Activated CD4-positive, alpha-beta T cell treated with anti-CD3 and anti-CD28 coated beads for 1 hour (primary cell): Measurements from ENCODE around the gene PDE4DIP.
A peak's percentile ranks its signal among the peaks of the same experiment; 100 is the strongest.
"Not testable (repeated sequence)": the region's sequence is repeated elsewhere in the genome, so short reads cannot be mapped to it uniquely, and the experiment has no call there.

Experiments
- DNase-seq: peaks from one replicate; pipeline ENCODE4 v3.0.0-alpha.2; 2020

The PDE4DIP gene

DNA sequence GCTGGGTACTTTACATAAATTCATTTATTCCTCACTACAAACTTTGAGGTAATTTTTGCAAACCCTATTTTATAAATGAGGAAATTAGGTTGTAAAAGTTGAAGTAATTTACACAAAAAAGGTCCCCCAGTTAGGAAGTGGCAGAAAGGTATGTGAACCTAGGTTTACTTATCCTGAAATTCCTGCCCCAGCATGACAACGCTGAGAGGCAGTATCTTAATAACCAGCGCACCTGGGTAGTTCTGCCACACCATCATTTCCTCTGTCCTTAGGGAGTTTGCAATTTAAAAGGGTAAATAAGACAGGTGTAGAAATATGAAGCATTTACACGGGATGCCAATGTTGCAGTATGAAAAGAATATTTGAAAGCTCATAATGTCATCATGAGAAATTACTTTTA lies 79.6 kb downstream of the PDE4DIP start:
- not testable (repeated sequence) for DNase-seq

DNA sequence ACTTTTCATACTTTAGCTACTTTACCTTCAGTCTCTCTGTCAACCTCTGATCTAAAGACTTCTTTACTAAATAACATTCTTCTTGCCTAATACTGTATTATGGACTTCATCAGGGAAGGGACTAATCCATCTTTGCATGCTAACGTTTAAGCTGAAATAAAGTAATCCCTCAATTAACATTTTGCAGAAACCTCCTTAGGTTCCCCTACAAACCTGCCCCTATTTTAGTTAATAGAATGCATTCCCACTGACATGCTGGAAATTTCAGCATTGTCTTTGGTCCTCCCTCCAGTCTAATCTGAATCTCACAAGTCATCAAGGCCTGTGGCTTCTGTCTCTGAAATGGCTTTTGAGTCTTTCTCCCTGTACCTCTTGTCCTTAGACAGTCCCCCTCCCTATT lies 83.4 kb downstream of the PDE4DIP start:
- DNase-seq: not testable (repeated sequence)

DNA sequence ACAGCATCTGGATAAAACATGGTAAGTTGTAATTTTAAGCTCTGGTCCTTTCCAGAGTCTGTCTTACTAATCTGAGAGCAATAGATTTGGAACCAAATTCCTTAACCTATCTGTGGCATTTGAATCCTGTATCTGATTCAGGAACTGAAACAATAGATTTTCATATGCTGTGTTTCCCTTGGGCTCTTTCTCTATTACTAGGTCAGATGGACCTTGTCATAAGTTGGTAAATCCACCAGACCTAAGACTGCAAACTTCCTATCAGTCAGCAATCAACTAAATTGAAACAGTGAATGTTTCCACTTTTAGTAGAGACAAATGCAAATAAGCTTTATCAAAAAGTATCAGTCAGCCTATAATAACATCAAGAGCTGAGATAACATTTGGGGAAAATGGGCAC lies 85.0 kb downstream of the PDE4DIP start:
- DNase-seq: not testable (repeated sequence)

DNA sequence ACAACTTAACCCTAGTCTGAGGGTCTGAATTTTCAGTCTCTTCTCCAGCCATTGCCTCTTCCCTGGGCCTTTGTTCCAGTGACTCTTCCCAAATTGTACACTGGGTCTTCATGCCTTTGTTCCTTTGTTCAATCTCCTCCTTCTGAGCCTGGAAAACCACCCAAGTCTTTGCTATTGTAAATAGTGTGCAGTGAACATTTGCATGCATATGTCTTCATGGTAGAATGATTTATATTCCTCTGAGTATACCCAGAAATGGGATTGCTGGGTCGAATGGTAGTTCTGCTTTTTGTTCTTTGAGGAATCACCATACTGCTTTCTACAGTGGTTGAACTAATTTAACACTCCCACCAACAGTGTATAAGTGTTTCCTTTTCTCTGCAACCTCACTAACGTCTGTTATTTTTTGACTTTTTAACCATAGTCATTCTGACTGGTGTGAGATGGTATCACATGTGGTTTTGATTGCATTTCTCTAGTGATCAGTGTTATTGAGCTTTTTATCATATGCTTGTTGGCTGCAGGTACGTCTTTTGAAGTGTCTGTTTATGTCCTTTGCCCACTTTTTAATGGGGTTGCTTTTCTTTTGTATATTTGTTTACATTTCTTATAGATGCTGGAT lies 91.3 kb downstream of the PDE4DIP start:
- DNase-seq: not testable (repeated sequence)

DNA sequence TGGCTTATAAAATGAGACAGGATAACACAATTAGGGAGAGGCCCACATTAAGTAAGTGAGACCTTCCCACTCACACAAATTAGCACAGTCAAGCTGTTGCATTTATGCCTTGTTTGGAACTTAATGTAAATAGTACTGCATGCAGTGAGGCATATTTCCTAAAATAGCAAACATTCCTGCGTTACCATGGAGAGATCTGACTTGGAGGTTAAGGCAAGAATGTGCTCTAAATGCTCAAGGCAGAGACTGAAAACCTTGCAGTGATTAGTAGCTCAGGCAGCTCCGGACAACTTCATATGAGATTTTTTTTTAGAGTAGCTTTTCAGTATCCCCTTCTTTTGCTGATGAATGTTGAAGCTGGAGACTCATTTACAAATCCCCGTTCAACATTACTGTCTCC lies 98.7 kb downstream of the PDE4DIP start:
- DNase-seq: not testable (repeated sequence)

DNA sequence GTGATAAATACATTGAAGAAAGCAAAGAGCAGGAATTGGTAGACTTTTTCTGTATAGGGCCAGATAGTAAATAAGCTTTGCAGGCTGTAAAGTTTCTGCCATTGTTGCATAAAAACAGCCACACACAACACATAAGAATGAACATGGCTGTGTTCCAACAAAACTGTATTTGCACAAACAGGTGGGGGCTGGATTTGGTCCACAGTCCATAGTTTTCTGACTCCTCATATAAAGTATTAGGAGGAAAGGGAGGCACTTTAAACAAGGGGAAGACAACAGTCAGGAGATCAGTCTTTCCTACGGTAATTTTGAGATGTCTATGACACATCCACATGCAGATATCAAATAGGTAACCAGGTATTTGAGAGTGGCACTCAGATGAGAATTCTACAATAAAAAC lies 100.9 kb downstream of the PDE4DIP start:
- not testable (repeated sequence) for DNase-seq

DNA sequence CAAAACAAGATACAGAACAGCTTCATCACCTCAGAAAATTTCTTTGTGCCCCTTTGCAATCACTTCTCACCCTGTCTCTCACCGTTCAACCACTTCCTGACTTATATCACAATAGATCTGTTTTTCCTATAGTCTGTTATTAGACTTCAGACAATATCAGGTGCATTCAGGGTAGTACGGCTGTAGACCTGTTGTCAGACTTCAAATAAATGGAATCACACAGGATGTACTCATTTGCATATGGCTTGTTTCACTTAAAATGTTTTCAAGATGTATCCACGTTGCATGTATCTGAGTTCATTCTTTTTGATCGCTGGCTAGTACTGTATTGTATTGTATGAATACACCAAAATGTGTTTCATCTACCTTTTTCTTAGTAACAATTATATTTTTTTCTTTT lies 104.5 kb downstream of the PDE4DIP start:
- DNase-seq: not testable (repeated sequence)

DNA sequence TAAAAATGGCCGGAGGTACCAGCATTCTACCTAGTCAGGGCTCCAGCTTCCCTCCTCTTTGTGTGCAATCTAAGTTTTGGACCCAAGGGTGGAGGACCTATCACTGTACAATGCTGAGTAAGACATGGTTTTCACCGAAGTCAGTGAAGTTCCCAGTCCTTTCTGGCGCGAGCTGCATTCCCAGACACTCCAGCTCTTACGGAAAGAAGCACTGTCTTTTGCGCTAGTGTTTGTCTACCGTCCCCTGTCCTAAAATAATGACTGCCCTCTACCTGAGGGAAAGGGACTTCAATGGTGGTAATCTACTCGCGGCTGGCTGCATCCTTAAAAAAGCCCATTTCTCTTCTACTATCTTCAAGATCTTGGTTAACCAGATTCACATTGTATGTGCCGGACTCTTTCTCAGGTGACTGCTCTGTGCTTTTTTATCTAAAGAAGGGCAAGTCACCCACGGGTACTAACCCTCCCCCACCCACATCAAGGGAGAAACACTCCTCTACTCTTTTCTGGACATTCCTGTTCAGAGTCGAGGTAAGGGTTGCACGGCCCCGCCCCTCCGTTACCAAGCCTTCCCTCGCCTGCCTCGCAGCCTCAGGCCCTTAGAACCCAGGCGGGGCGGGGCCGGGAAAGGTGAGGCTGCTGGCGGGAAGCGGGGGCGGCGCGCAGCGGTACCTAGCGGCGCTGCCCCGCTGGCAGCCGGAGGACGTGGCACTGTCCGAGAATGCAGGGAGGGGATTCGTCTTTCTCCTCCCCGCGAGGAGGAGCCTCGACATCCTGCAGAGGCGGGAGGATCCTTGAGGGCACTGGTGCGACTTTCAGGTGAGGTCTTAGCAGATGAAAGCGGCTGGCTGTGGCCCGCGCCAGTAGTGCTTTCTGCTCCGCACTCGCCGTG lies 107.4 kb downstream of the PDE4DIP start:
- DNase-seq: peak; percentile 49

DNA sequence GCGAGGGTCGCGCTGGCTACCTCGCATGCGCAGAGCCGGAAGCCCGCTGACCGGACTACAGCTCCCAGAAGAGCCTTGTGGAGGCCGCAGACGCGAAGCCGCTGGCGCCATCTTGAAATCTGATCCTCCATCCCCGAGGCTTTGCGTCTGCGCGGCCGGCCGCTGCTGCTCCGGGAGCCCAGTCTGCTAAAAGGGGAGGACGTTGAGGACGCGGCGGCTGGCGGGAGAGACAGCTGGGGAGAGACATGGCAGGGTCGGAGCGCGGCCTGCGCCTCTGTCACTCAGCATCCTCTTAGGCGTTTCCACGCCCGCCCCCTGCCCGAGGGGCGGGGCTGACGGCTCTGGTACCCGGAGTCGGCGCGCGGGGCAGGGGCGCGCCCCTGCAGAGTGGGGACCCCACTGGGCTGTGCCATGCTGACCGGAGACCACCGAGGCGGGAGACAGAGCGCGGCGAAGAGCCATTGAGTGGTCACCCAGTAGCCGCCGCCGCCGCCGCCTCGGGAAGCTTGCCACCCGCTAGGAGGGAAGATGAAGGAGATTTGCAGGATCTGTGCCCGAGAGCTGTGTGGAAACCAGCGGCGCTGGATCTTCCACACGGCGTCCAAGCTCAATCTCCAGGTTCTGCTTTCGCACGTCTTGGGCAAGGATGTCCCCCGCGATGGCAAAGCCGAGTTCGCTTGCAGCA lies 108.2 kb downstream of the PDE4DIP start:
- DNase-seq: peak; percentile 48

DNA sequence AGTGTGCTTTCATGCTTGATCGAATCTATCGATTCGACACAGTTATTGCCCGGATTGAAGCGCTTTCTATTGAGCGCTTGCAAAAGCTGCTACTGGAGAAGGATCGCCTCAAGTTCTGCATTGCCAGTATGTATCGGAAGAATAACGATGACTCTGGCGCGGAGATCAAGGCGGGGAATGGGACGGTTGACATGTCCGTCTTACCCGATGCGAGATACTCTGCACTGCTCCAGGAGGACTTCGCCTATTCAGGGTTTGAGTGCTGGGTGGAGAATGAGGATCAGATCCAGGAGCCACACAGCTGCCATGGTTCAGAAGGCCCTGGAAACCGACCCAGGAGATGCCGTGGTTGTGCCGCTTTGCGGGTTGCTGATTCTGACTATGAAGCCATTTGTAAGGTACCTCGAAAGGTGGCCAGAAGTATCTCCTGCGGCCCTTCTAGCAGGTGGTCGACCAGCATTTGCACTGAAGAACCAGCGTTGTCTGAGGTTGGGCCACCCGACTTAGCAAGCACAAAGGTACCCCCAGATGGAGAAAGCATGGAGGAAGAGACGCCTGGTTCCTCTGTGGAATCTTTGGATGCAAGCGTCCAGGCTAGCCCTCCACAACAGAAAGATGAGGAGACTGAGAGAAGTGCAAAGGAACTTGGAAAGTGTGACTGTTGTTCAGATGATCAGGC lies 108.8 kb downstream of the PDE4DIP start:
- DNase-seq: peak; percentile 8

DNA sequence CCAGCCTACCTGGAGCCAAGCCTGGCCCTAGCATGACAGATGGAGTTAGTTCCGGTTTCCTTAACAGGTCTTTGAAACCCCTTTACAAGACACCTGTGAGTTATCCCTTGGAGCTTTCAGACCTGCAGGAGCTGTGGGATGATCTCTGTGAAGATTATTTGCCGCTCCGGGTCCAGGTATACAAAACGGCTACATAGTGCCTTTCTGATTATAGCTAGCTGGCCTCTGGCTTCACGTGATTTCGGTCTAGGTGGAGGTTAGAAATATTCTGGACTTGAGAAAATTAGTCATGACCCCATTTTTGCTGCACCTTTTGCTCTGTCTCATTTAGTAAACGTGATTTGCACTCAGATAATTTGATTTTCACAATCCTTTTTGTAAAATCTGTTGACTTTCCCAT lies 109.5 kb downstream of the PDE4DIP start:
- not testable (repeated sequence) for DNase-seq

DNA sequence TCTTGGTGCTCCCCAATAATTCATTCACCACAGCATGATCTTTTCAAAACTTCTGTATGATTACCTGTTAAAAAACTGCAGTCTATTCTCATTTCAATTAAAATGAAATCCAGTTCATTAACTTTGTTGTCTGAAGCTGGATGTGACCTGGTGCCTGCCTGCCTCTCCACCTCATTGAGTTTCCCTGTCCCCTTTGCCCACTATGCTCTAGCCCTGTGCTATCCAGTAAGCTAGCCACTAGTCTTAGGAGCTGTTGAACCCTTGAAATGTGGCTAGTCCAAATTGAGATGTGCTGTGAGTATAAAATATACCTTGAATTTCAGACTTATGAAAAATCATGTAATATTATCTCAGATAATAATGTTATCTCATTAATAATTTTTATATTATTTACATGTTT lies 114.1 kb downstream of the PDE4DIP start:
- DNase-seq: not testable (repeated sequence)

DNA sequence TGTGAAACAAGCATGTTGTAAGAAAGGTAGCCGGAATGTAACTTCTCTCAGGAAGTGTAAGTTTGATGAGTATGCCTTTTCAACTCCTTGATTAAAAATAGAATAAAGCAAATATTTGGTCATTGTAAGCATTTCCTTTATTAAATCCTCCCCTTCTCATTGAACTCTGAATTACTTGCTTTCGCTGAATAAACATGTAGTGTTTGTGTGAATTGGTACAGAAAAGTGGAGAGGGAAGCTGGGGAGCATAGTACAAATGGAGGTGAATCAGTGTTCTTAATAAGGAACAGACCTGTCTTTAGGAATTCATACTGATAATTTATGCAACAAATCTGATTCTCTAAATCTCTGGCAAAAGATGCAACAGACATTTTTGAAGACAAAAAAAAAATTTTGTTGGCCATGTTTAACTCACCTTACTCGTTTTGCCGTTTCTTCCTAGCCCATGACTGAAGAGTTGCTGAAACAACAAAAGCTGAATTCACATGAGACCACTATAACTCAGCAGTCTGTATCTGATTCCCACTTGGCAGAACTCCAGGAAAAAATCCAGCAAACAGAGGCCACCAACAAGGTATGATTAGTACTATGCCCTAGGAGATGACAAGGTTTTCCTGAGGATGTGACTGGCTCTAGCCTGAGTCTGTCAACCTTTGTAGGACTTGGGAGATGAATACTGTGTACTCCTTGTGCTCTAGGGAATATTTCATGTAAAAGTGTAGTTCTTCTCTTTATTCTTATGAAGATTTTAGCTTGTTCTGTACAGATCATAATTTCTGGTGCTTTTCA lies 116.2 kb downstream of the PDE4DIP start:
- not testable (repeated sequence) for DNase-seq

DNA sequence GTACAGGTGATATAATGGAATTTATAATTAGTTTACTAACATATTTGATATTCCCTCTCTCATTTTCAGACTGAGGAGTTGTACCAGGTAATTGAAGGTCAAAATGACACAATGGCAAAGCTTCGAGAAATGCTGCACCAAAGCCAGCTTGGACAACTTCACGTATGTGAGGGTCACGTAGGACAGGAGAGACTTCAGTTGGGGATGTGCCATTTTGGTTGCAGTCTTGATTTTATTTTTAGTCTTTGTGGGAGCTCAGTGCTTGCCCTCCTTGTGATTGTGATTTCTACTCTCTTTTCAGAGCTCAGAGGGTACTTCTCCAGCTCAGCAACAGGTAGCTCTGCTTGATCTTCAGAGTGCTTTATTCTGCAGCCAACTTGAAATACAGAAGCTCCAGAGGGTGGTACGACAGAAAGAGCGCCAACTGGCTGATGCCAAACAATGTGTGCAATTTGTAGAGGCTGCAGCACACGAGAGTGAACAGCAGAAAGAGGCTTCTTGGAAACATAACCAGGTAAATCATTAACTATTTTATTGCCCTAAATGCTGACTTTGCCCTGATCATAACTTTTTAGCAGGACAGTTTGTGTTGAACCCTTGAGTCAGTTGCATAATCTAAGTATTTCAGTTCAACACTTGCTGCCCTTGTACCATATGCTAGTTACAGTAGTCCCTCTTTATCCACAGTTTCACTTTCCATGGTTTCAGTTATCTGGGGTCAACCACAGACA lies 118.1 kb downstream of the PDE4DIP start:
- DNase-seq: not testable (repeated sequence)

DNA sequence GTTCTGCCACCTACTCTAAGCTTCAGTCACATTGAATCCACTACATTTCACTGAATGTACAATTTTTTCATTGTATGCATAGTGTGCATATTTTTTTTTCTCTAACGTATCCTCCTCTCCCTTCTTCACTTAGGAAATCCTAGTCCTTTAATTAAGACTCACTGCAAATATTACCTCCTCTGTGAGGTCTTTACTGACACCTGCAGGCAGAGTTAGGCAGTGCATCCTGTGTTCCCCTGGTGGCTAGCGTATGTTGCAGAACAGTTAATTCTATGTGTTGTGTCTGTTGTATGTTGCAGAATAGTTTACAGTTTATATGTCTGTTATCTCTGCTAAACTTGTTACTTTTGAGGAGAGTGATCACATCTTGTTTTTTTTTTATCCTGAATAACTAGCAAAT lies 121.9 kb downstream of the PDE4DIP start:
- not testable (repeated sequence) for DNase-seq

DNA sequence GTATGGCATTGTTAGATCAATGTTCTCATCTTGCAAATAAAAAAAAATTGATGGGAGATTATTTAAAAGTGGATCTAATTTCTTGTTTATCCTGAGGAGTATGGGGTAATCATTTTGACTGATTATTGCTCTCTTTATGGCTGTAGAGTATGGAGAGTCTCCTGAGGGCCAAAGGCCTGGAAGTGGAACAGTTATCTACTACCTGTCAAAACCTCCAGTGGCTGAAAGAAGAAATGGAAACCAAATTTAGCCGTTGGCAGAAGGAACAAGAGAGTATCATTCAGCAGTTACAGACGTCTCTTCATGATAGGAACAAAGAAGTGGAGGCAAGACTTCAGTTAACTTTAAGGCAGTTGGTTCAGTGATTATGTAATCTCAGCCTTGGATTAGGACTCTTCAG lies 123.4 kb downstream of the PDE4DIP start:
- DNase-seq: not testable (repeated sequence)

DNA sequence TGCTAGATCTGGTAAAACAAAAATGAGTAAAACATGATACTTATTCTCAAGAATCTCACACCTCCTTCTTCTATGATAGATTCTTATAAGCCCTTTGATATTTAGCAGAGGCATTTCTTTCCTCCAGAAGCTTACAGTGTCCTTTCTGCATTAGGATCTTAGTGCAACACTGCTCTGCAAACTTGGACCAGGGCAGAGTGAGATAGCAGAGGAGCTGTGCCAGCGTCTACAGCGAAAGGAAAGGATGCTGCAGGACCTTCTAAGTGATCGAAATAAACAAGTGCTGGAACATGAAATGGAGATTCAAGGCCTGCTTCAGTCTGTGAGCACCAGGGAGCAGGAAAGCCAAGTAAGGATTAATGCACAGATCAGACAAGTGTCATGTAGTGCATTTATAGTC lies 124.5 kb downstream of the PDE4DIP start:
- DNase-seq: not testable (repeated sequence)

DNA sequence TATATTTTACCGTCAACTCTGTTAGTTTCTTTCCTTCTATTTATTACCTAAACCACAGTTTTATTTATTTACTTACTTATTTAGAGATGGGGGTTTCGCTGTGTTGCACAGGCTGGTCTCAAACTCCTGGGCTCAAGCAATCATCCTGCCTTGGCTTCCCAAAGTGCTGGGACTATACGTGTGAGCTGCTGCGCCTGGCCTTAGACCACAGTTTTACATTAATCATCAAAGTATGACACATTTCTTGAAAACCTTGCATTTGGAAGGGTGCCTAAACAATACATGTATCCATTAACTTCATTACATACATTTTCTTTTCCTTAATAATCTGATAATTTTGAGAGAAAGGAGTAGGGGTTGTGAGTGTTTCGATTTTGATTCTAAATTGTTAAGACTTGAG lies 124.9 kb downstream of the PDE4DIP start:
- not testable (repeated sequence) for DNase-seq

DNA sequence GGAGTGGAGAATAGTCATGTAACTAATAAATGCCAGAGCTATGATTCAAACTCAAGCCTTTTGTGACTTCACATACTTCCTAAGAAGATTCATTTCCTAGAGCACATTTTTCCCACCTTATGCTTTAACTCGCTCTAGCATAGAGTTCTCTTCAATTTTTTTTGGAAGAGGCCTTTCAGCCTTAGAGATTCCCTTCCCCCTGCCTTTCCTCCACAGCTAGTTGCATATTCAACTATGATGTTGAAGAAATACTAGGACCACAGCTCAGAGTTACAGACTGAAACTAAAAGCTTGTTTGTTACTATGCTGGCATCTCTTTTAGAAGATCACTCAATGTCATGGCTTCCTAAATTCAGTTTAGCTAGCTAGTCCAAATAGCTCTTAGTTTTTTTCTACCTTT lies 131.2 kb downstream of the PDE4DIP start:
- not testable (repeated sequence) for DNase-seq

DNA sequence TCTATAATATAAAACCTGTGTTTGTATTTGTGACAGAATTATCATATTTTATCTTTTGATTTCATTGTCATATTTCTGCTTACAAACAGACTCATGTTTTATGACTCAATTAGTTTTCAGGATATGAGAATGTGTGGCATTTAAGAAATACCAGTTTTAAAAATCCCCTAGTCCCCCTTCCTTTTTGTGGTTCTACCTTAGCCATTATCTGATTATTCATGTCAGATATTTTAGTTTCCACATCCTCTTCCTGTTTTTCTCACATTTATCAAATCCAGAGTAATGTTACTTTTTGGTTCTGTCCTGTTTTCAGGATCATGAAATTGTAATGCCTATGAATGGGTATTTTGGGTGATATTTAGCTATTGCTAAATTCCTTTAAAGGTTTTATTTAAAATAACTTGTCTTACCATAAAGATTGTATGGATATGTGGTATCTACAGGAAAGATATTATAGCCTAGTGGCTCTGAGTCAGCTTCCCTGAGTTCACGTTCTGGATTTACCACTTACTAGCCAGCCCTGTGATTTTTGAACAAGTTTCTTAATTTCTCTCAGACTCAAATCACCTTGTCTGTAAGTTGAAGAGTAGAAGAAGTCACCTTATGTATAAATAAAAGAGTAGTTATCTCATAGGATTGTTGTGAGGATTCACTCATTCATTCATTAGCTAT lies 131.8 kb downstream of the PDE4DIP start:
- DNase-seq: not testable (repeated sequence)

DNA sequence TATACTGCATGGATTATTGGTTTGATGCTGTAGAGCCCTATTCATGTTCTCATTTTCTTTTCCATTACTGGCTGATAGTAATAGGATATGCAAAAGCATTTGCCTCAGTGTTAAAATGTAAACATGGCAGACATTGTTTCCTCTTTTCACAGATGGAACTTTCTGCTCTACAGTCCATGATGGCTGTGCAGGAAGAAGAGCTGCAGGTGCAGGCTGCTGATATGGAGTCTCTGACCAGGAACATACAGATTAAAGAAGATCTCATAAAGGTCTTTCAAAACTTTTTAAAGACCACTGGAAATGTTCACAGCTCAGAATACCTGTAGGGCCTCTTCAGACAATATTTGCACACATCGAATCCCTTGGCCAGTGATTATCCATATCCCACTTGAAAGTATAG lies 133.6 kb downstream of the PDE4DIP start:
- not testable (repeated sequence) for DNase-seq
